ENCODE data around the gene HES7.

DNA sequence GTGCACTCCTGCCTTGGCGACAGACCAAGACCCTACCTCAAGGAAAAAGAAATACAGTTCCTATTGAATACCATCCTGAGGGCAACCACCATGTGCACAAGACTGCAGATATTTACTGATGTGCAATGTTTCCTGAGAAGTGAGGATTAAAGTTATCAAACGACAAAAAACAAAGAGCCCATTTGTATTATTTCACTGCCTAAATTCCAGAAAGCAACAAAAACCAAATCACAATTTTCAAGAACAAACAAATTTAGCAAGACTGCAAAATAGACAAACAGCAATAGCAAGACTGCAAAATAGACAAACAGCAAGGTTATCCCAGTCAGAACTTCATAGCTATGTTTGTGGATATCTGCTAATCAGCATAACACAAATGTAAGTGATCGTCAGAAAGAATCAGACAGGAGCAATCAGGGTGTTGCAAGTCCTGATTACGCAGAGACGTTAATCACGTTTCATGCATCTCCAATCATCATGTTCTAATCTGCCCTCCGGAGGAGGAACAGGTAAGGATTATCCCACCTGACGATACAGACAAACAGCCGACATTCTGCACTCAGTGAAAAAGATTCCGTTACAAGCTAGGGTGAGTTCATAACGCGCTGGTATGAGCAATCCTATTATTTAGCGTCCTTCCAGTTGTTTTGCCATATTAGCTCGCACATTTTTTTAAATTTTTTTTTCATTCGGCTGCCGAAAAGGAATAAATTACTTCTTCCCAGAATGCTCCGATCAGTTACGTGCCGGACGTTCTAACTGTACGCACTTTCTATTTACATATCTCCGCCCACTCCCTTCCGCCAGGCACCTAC is 49.4 kb upstream of the HES7 start:
- peak; percentile 89 to 96 for TF ChIP-seq POLR2A (IDR thresholded peaks at IDR 0.05)
- TF ChIP-seq, protein P1, sequence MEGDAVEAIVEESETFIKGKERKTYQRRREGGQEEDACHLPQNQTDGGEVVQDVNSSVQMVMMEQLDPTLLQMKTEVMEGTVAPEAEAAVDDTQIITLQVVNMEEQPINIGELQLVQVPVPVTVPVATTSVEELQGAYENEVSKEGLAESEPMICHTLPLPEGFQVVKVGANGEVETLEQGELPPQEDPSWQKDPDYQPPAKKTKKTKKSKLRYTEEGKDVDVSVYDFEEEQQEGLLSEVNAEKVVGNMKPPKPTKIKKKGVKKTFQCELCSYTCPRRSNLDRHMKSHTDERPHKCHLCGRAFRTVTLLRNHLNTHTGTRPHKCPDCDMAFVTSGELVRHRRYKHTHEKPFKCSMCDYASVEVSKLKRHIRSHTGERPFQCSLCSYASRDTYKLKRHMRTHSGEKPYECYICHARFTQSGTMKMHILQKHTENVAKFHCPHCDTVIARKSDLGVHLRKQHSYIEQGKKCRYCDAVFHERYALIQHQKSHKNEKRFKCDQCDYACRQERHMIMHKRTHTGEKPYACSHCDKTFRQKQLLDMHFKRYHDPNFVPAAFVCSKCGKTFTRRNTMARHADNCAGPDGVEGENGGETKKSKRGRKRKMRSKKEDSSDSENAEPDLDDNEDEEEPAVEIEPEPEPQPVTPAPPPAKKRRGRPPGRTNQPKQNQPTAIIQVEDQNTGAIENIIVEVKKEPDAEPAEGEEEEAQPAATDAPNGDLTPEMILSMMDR (IDR thresholded peaks at IDR 0.05) = no peak
